Measurements from ENCODE around the gene CUL9.

Gene CUL9

GRCh38 chr6:43200541-43200940 lies 18.5 kb downstream of the CUL9 start:
- DNase-seq, result no peak

GRCh38 chr6:43202451-43202850 lies 20.5 kb downstream of the CUL9 start:
- DNase-seq, result no peak

GRCh38 chr6:43203029-43203717 lies 21.2 kb downstream of the CUL9 start:
- no peak for DNase-seq

GRCh38 chr6:43203718-43204095 lies 21.7 kb downstream of the CUL9 start:
- DNase-seq, result no peak

GRCh38 chr6:43204271-43205105 lies 22.5 kb downstream of the CUL9 start:
- DNase-seq, result no peak

- DNase-seq, result no peak
Observed at GRCh38 chr6:43205849-43206248, 23.9 kb downstream of the CUL9 start.

- DNase-seq, result no peak
Observed at GRCh38 chr6:43207286-43207685, 25.3 kb downstream of the CUL9 start.

GRCh38 chr6:43211955-43212354 lies 30.0 kb downstream of the CUL9 start:
- DNase-seq, result no peak

GRCh38 chr6:43213431-43213830 lies 31.4 kb downstream of the CUL9 start:
- DNase-seq, result no peak

GRCh38 chr6:43215066-43215465 lies 33.1 kb downstream of the CUL9 start:
- DNase-seq, result no peak

GRCh38 chr6:43216200-43216599 lies 34.2 kb downstream of the CUL9 start:
- no peak for DNase-seq

- no peak for DNase-seq
Observed at GRCh38 chr6:43217351-43217750, 35.4 kb downstream of the CUL9 start.

GRCh38 chr6:43219119-43219518 lies 37.1 kb downstream of the CUL9 start:
- no peak for DNase-seq

- DNase-seq, result no peak
Observed at GRCh38 chr6:43219814-43220213, 37.8 kb downstream of the CUL9 start.

GRCh38 chr6:43220439-43220951 lies 38.5 kb downstream of the CUL9 start:
- DNase-seq, result no peak

- no peak for DNase-seq
Observed at GRCh38 chr6:43221046-43221972, 39.3 kb downstream of the CUL9 start.

GRCh38 chr6:43222418-43223059 lies 40.5 kb downstream of the CUL9 start:
- no peak for DNase-seq

GRCh38 chr6:43223175-43223574 lies 41.2 kb downstream of the CUL9 start:
- no peak for DNase-seq

- DNase-seq, result no peak
Observed at GRCh38 chr6:43226192-43226851, 44.3 kb downstream of the CUL9 start.

- peak; percentile 66 for DNase-seq
Observed at GRCh38 chr6:43228951-43229802, 47.2 kb downstream of the CUL9 start, which contains the start of gene DNPH1. Gene DNPH1, minus strand, starts transcription at chr6:43229481. Its CDS starts 25 bp downstream, at chr6:43229456.
